Astrocyte of the cerebellum (primary cell): ENCODE data around the gene WDR6.

Source experiments
- DNase-seq: peaks from one replicate; pipeline ENCODE4 v3.0.0-alpha.2; 2011; ENCODE audit warnings: low read depth
- H3K4me3 ChIP-seq: 2 replicates; pipeline ENCODE4 v1.5.1; 2011; ENCODE audit warnings: mild to moderate bottlenecking, low read depth, low read length, moderate library complexity
- CTCF ChIP-seq: IDR thresholded peaks from 2 replicates; pipeline ENCODE4 v1.5.1; 2012; ENCODE audit warnings: low read length, low read depth, moderate library complexity, mild to moderate bottlenecking; ENCODE audit errors: missing control alignments
- in situ Hi-C: cut with HindIII; loops from 2 replicates; pipeline ENCODE4 v1.10.0; 2017; ENCODE audit warnings: low sequenced_read_pairs

The WDR6 gene

GRCh38 chr3:49013113-49013737 is 6.0 kb downstream of the WDR6 start:
- no peak for DNase-seq
- in situ Hi-C loops = no loop called here
- TF ChIP-seq CTCF = no peak
- no peak overlapping the region for H3K4me3 ChIP-seq

GRCh38 chr3:49013738-49014660 is 6.8 kb downstream of the WDR6 start:
- in situ Hi-C loops = no loop called here
- no peak for DNase-seq
- TF ChIP-seq CTCF = peak; percentile 79
- no peak overlapping the region for H3K4me3 ChIP-seq

GRCh38 chr3:49015072-49015471 is 7.9 kb downstream of the WDR6 start:
- no peak for TF ChIP-seq CTCF
- DNase-seq = no peak
- in situ Hi-C loops = no loop called here
- H3K4me3 ChIP-seq = no peak overlapping the region

GRCh38 chr3:49015765-49016164 is 8.6 kb downstream of the WDR6 start:
- TF ChIP-seq CTCF = no peak
- H3K4me3 ChIP-seq = no peak overlapping the region
- in situ Hi-C loops = no loop called here
- no peak for DNase-seq

- no peak for TF ChIP-seq CTCF
- no peak for DNase-seq
- in situ Hi-C loops = no loop called here
- H3K4me3 ChIP-seq = no peak overlapping the region
These were observed 9.4 kb downstream of the WDR6 start for GRCh38 chr3:49016414-49017228.

GRCh38 chr3:49017229-49017970 is 10.2 kb downstream of the WDR6 start:
- H3K4me3 ChIP-seq = peak overlapping the region; percentile 91
- in situ Hi-C loops = no loop called here
- no peak for TF ChIP-seq CTCF
- no peak for DNase-seq
